Left lung (tissue), 10 donors: ENCODE measurements around the gene OR6P1. TPM values are rescaled to one million over a fixed set of nuclear protein-coding genes. Genes with fewer than 3 reads are reported as not detected.

Experiments
- ATAC-seq: fragments of 200-7000 bp; cut with Tn5 transposase; one replicate; pipeline ENCODE4 v1.9.1; 2020; ENCODE audit warnings: moderate library complexity
- DNase-seq, 4 donors: peaks; one replicate each; pipeline ENCODE4 v3.0.0-alpha.2; 2013 to 2020
- H3K27ac ChIP-seq, 2 donors: fragments of 200-600 bp; sonication (generic) in 1 of 2; one replicate each; pipeline versions ENCODE4 v1.5.0 to v1.8.0; 2020 to 2021
- H3K27me3 ChIP-seq, 2 donors: fragments of 200-600 bp; sonication (generic) in 1 of 2; one replicate each; pipeline versions ENCODE4 v1.5.0 to v1.8.0; 2020 to 2021
- H3K36me3 ChIP-seq, 2 donors: fragments of 200-600 bp; sonication (generic) in 1 of 2; one replicate each; pipeline versions ENCODE4 v1.5.0 to v1.8.0; 2020 to 2021
- H3K4me1 ChIP-seq, 2 donors: fragments of 200-600 bp; one replicate each; pipeline ENCODE4 v1.8.0; 2021
- H3K4me3 ChIP-seq, 2 donors: fragments of 200-600 bp; sonication (generic) in 1 of 2; one replicate each; pipeline versions ENCODE4 v1.5.0 to v1.8.0; 2020 to 2021; ENCODE audit warnings: mild to moderate bottlenecking in 1 of 2
- H3K9me3 ChIP-seq, 2 donors: fragments of 200-600 bp; sonication (generic) in 1 of 2; one replicate each; pipeline versions ENCODE4 v1.5.0 to v1.8.0; 2020 to 2021
- intact Hi-C, 2 donors: fragments of 100-400 bp; cut with DNase I; formaldehyde crosslinking; loops; one replicate each; pipeline versions ENCODE4 v1.11.2 to v1.14.2; 2022
- polyA plus RNA-seq, 6 donors: library from polyadenylated mRNA; unstranded; fragments of 120-200 nt; gene quantifications; one replicate each; pipeline ENCODE4 v1.2.1, GENCODE V29; 2013; ENCODE audit not compliant: insufficient read length in 6 of 6
- total RNA-seq, 2 donors: library from RNA; stranded (reverse); fragmentation: NEBNext Ultra II Directional; extraction: Animal tissue kit (Norgen Biotek cat#: 25700); gene quantifications; one replicate each; pipeline ENCODE4 v1.2.1, GENCODE V29; 2021
- TF ChIP-seq, protein P1 (sequence below), 2 donors: fragments of 200-600 bp; sonication (generic) in 1 of 2; IDR thresholded peaks; one replicate each; pipeline versions ENCODE4 v1.5.0 to v1.8.0; 2021; ENCODE audit warnings: antibody characterized with exemption in 2 of 2
- donor health status: DM: no; HTN: yes; CAD: no.
- donor health status: DM: no; HTN: no; CAD: no.

OR6P1 gene
- total and polyA plus RNA-seq, 8 donors: not detected

DNA sequence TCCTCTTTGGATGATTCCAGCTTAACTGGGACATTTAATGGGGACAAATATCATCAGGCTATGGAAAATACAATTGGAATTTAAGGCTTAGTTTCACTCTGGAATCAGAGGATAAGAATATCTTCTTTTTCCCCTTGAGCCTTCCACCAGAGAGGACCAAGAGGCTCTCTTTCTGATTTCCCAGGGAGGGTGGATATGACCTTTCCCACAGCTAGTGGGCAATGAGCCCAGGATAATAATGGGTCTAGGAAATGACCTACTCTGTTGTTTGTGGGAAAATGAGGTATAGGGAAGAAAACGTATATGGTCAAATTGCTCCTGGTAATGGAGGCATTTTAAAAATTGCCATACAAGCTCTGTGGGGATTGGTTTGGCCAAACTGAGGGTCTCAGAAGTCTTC is 18.1 kb downstream of the OR6P1 start:
- no peak for ATAC-seq
- Histone ChIP-seq H3K27ac (no peak overlapping the region), H3K4me1 (no peaks in the 10 kb centered on the region), H3K36me3 (no peaks in the 10 kb centered on the region), H3K4me3 (no peak overlapping the region), H3K9me3 (no peaks in the 10 kb centered on the region), H3K27me3 (no peaks in the 10 kb centered on the region)
- intact Hi-C loops: no loop called here
- DNase-seq: no peak
- TF ChIP-seq, protein P1, sequence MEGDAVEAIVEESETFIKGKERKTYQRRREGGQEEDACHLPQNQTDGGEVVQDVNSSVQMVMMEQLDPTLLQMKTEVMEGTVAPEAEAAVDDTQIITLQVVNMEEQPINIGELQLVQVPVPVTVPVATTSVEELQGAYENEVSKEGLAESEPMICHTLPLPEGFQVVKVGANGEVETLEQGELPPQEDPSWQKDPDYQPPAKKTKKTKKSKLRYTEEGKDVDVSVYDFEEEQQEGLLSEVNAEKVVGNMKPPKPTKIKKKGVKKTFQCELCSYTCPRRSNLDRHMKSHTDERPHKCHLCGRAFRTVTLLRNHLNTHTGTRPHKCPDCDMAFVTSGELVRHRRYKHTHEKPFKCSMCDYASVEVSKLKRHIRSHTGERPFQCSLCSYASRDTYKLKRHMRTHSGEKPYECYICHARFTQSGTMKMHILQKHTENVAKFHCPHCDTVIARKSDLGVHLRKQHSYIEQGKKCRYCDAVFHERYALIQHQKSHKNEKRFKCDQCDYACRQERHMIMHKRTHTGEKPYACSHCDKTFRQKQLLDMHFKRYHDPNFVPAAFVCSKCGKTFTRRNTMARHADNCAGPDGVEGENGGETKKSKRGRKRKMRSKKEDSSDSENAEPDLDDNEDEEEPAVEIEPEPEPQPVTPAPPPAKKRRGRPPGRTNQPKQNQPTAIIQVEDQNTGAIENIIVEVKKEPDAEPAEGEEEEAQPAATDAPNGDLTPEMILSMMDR (IDR thresholded peaks at IDR 0.05): no peak

DNA sequence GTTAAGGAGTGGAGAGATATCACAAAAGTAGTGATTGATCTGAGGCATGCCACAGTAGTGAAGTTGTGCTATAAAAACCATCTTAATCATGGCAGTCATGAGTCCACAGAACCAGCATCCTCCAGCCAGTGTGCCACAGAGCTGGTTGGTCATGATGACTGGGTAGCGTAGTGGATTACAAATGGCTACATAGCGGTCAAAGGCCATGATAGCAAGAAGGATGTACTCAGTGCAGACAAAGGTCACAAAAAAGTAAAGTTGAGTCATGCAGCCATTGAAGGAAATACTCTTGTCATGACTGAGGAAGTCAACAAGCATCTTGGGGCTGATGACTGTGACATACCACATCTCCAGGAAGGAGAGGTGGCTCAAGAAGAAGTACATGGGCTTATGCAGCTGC is 22.8 kb downstream of the OR6P1 start:
- Histone ChIP-seq H3K4me3 (no peak overlapping the region), H3K27ac (no peak overlapping the region), H3K4me1 (no peaks in the 10 kb centered on the region), H3K9me3 (no peaks in the 10 kb centered on the region), H3K27me3 (no peaks in the 10 kb centered on the region), H3K36me3 (no peaks in the 10 kb centered on the region)
- ATAC-seq (no peak), DNase-seq (no peak)
- TF ChIP-seq, protein P1 (IDR thresholded peaks at IDR 0.05): no peak
- intact Hi-C loops: no loop called here

DNA sequence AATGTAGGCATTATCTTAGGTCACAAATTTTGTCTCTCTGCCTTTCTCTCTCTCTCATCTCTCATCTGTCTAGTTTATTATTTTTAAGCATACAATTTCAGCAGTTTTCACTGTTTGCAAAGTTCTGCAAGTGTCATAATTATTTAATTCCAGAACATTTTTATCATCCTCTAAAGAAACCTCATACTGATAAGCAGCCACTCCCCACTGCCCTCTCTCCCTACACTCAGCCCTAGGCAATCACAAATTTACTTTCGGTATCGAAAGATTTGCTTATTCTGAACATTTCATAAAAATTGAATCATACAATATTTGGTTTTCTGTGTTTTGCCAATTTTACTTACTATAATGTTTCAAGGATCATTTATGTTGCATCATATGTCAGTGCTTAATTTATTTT is 32.8 kb downstream of the OR6P1 start:
- no peak overlapping the region for H3K27ac ChIP-seq
- no peak overlapping the region for H3K4me3 ChIP-seq
- no peaks in the 10 kb centered on the region for H3K9me3 ChIP-seq
- H3K27me3 ChIP-seq: no peaks in the 10 kb centered on the region
- H3K4me1 ChIP-seq: no peaks in the 10 kb centered on the region
- no peak for DNase-seq
- H3K36me3 ChIP-seq: no peaks in the 10 kb centered on the region
- intact Hi-C loops: no loop called here
- TF ChIP-seq, protein P1 (IDR thresholded peaks at IDR 0.05): no peak
- no peak for ATAC-seq

DNA sequence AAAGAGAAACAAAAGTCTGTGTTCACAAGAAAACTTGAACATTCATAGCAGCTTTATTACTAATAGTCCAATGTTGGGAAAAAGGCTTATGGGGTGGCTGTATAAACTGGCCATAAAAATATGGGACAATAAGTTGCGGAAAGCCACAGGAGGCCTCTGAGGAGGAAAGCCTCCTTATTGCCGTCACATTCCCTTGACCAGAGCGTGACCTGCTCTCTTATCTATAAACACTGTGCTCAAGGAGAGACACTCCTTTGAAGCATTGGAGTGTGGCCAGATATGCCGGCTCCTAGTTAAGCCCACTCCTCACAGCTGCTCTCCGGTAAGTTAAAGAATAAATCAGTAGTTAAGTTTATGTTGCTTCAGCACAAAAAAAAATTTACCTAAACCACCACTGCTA is 35.9 kb downstream of the OR6P1 start:
- intact Hi-C loops: no loop called here
- H3K4me1 ChIP-seq: no peaks in the 10 kb centered on the region
- TF ChIP-seq, protein P1 (IDR thresholded peaks at IDR 0.05): no peak
- ATAC-seq (no peak), DNase-seq (no peak)
- no peaks in the 10 kb centered on the region for H3K9me3 ChIP-seq
- no peak overlapping the region for H3K4me3 ChIP-seq
- H3K27ac ChIP-seq: no peak overlapping the region
- no peaks in the 10 kb centered on the region for H3K27me3 ChIP-seq
- H3K36me3 ChIP-seq: no peaks in the 10 kb centered on the region

DNA sequence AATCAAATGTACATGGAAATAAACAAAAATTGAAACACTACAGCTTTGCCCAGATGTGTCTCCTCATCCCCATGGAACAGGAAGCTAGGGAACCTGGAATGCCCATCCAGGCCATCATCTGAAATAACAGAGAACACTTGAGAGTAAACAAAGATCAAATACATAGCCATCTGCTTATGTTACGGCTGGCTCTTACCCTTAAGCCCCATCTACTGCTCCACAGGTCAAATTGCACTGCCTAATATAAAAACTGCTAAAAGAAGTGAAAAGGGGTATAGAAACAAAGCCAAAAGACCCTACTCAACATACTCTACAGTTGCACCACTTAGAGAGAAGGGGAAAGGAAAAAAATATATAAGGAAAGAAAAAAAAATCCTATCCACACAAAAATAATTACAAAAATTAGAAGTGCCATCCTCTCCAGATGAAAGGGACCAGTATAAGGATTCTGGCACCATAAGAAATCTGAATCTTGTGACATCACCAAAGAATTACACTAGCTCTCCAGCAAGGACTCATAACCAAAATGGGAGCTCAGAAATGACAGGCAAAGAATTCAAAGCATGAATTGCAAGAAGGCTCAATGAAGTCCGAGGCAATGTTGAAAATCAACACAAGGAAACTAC is 43.1 kb downstream of the OR6P1 start:
- ATAC-seq: peak; percentile 21
- Histone ChIP-seq H3K36me3 (no peaks in the 10 kb centered on the region), H3K27ac (no peak overlapping the region), H3K4me3 (no peak overlapping the region), H3K9me3 (peaks cover 0 to 5% of the 10 kb centered on the region in 2 donors), H3K27me3 (no peaks in the 10 kb centered on the region), H3K4me1 (no peaks in the 10 kb centered on the region)
- TF ChIP-seq, protein P1 (IDR thresholded peaks at IDR 0.05): peak; percentile 17 to 46
- DNase-seq: peak in 1 of 4 donors; percentile 25
- intact Hi-C loops: no loop called here
